ENCODE measurements around the gene GP9.
"Not testable (repeated sequence)": the region's sequence is repeated elsewhere in the genome, so short reads cannot be mapped to it uniquely, and the experiment has no call there.

GP9 gene

GRCh38 chr3:129050556-129051295 lies 9.9 kb upstream of the GP9 start:
- DNase-seq (ENCODE audit: low read depth) = no peak

- DNase-seq (ENCODE audit: low read depth) = no peak
Measured at GRCh38 chr3:129051871-129052340, 8.7 kb upstream of the GP9 start.

GRCh38 chr3:129052675-129053074 lies 7.9 kb upstream of the GP9 start:
- no peak for DNase-seq (ENCODE audit: low read depth)

- DNase-seq (ENCODE audit: low read depth) = no peak
Measured at GRCh38 chr3:129054605-129055104, 5.9 kb upstream of the GP9 start.

GRCh38 chr3:129056451-129057173 lies 4.0 kb upstream of the GP9 start:
- no peak for DNase-seq (ENCODE audit: low read depth)

GRCh38 chr3:129057249-129057648 lies 3.3 kb upstream of the GP9 start:
- no peak for DNase-seq (ENCODE audit: low read depth)

GRCh38 chr3:129058441-129059200 lies 2.0 kb upstream of the GP9 start:
- no peak for DNase-seq (ENCODE audit: low read depth)

GRCh38 chr3:129059311-129059958 lies 1.1 kb upstream of the GP9 start:
- no peak for DNase-seq (ENCODE audit: low read depth)

GRCh38 chr3:129061023-129061887 lies 676 bp downstream of the GP9 start:
- no peak for DNase-seq (ENCODE audit: low read depth)

- DNase-seq (ENCODE audit: low read depth) = no peak
Measured at GRCh38 chr3:129061888-129062834, 1.6 kb downstream of the GP9 start.

- no peak for DNase-seq (ENCODE audit: low read depth)
Measured at GRCh38 chr3:129063091-129063640, 2.6 kb downstream of the GP9 start.

- DNase-seq (ENCODE audit: low read depth) = no peak
Measured at GRCh38 chr3:129063841-129064482, 3.4 kb downstream of the GP9 start.

GRCh38 chr3:129065016-129065719 lies 4.6 kb downstream of the GP9 start:
- DNase-seq (ENCODE audit: low read depth) = no peak

- DNase-seq (ENCODE audit: low read depth) = no peak
Measured at GRCh38 chr3:129065720-129066073, 5.1 kb downstream of the GP9 start.

- not testable (repeated sequence) for DNase-seq (ENCODE audit: low read depth)
Measured at GRCh38 chr3:129067719-129068118, 7.1 kb downstream of the GP9 start.

- no peak for DNase-seq (ENCODE audit: low read depth)
Measured at GRCh38 chr3:129068291-129068886, 7.8 kb downstream of the GP9 start.

- not testable (repeated sequence) for DNase-seq (ENCODE audit: low read depth)
Measured at GRCh38 chr3:129069313-129070085, 8.9 kb downstream of the GP9 start.

Measured in stimulated activated CD8-positive, alpha-beta memory T cell treated with anti-CD3 and anti-CD28 coated beads, Interleukin-4, amount 100 ng/mL, for 24 hours (primary cell).